GM13977 (cell line): ENCODE results near the gene LRMDA.

Experiments used
- DNase-seq: peaks from one replicate; pipeline ENCODE4 v3.0.0; 2012; ENCODE audit warnings: low spot score
- in situ Hi-C: fragments of 300-500 bp; cut with MboI; formaldehyde crosslinking; loops from one replicate; pipeline ENCODE4 v1.12.0; 2022; ENCODE audit warnings: low sequenced_read_pairs, low pct_unique_long_range_greater_than_20kb, mixed read lengths, inconsistent platforms; ENCODE audit not compliant: unreplicated experiment
- TF ChIP-seq, protein P1 (sequence below): IDR thresholded peaks from 2 replicates; pipeline ENCODE4 v1.5.1; 2012; ENCODE audit warnings: mild to moderate bottlenecking, control low read depth; ENCODE audit not compliant: insufficient read depth; ENCODE audit errors: extremely low read depth, missing control alignments

The LRMDA gene

DNA sequence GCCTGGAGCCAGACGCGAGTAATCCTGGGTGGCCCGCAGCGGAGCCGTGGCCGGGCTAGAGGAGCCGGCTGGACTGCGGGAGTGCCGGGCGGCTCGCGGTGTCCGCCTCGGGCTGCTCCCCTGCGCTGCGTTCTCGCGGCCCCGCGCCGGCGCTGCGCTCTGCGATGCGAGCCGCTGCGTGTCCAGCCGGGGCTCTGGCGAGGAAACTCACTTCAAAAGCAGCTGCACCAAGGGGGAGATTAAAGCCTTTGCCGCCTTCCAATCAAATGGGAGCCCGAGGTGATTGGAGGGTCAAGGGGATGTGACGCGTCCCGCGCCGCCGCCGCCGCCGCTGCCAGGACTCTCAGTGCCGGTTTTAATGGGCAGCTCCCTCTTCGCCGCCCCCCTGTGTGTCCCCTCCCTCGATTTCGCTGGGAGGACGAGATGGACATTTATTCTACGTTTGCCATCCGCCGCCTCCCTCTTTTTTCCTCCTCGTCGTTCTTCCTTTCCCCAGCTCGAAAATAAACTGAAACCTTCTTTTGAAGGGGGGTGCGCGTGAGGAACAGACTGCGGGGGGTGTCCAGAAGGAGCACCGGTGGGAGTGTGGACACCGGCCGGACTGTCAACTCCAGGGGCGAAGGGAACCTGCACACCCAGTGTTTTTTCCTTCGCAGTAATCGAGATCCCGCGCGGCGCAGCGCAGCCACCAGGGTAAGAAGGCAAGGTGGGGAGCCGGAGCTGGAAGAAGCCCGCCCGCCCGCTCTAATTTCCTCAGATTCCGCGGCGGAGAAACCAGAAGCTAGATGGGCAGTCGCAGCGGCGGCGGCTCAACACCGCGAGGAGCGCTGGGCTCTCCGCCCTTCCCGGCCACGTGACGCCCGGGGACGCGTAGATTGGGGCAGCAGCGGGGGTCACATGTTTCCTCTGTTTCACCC is 29.6 kb upstream of the LRMDA start, which contains the start of gene ZNF503:
TSS of gene ZNF503 (minus strand) at position 196 of the 917 bp plus-strand sequence. CDS start 345 bp downstream, outside the sequence.
- in situ Hi-C loops, result no loop called here
- TF ChIP-seq, protein P1, sequence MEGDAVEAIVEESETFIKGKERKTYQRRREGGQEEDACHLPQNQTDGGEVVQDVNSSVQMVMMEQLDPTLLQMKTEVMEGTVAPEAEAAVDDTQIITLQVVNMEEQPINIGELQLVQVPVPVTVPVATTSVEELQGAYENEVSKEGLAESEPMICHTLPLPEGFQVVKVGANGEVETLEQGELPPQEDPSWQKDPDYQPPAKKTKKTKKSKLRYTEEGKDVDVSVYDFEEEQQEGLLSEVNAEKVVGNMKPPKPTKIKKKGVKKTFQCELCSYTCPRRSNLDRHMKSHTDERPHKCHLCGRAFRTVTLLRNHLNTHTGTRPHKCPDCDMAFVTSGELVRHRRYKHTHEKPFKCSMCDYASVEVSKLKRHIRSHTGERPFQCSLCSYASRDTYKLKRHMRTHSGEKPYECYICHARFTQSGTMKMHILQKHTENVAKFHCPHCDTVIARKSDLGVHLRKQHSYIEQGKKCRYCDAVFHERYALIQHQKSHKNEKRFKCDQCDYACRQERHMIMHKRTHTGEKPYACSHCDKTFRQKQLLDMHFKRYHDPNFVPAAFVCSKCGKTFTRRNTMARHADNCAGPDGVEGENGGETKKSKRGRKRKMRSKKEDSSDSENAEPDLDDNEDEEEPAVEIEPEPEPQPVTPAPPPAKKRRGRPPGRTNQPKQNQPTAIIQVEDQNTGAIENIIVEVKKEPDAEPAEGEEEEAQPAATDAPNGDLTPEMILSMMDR, result no peak
- peak; percentile 85 for DNase-seq

DNA sequence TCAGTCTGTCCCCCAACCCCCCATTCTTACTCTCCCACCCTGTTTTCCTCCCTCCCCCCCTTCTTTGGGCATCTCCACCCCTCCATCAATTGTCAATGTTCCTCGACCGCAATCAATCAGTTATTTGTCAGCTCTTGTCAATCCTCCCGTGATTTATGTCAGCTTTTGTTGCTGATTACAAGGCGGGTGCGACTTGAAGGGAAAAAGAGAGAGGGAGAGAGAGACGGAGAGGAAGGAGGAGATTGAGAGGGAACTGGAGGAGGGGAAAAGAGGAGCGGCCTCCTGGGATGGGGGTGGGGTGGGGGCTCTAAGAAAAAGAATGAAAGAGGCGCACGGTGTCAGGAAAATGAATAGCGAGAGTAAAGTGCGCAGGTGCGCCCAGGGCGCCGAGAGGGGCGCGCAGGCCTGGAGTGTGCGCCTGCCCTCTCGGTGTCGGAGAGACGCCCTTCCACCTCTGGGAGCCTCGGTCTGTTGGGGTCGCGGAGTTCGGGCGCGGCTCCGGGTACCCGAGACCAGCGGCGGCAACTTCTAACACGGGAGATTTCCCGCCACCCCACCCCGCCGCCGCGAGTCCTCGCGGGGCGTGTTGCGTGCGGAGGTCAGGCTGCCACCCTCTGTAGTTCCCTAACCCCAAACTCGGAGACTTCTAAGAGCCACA is 28.8 kb upstream of the LRMDA start:
- TF ChIP-seq, protein P1, result no peak
- DNase-seq, result peak; percentile 61
- in situ Hi-C loops, result no loop called here

DNA sequence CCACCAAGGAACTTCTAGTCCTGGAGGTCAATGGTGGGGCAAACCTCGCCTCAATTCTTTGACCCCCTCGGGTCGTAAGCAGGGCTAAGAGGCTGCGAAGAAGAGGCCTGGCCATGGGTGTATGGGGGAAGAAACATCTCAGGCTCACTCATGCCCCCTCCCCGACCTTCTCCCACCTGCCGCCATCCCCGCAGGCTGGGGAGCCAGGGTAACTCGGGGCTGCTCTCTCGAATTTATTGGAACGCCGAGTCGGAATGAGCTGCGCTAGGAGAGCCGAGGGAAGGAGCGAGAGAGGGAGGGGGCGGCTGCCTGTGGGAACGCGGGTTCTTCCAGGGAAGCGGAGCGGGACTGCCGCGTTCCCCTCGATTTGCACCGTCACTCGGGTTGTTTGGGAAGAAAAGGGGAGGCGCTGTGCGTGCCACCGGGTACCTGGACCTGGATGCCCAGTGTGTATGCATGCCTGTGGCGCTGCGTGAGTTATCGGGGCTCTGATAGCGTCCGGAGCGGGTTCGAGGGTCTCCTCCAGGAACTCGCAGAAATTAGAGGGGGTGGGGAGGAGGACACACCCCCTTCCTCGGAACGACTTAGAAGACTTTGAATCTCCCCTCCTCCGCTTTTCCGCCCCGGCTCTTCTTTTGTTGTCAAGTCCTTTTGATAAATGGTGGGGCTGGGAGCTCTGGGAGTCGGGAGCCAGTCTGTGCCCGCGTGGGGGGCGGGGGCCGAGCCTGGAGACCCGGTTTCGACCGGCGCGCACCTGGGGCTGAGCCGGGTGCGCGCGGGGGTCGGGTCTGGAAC is 28.1 kb upstream of the LRMDA start:
- TF ChIP-seq, protein P1, result no peak
- in situ Hi-C loops, result no loop called here
- peak; percentile 48 for DNase-seq

DNA sequence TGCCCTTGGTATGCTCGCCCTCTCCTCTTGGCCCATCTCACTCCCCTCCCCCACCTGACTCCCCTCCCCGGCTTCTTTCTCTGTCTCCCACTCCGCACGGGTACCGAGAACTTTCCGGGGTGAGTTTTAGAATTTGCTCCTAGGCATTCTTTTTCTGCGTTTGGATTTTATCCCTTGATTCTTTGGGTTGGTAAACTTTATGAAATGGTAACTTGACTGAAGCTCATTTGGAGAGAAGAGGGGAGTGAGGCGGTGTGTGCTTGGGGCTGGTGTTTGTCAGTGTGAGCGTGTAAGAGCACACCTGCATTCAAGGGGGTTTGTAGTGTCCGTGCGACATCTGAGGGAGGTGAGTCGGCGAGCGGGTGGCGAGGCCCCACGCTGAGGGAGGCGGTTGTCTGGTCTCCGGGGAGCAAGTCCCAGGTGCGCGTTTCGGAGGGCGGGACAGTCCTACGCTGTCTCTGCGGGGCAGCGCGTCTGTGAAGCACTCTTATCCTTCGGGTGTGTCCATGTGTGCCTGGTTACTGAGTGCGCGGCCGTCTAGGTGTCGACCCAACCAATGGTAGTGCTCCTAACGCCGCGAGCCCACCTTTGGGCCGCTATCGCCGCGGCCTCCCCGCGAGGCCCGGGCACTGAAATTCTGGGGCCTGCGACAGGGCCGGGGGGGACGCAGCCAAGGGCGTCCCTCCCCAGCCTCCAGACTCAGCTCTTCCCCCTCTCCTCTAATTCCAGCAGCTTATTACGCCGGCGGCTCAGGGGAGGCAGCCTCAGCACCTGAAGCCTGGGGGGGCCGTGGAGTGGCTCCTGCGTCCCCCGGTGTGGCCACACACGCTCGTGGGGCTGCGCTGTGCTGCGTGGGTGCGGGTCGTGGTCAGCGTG is 27.2 kb upstream of the LRMDA start:
- DNase-seq, result peak; percentile 61
- in situ Hi-C loops, result no loop called here
- TF ChIP-seq, protein P1, result no peak

DNA sequence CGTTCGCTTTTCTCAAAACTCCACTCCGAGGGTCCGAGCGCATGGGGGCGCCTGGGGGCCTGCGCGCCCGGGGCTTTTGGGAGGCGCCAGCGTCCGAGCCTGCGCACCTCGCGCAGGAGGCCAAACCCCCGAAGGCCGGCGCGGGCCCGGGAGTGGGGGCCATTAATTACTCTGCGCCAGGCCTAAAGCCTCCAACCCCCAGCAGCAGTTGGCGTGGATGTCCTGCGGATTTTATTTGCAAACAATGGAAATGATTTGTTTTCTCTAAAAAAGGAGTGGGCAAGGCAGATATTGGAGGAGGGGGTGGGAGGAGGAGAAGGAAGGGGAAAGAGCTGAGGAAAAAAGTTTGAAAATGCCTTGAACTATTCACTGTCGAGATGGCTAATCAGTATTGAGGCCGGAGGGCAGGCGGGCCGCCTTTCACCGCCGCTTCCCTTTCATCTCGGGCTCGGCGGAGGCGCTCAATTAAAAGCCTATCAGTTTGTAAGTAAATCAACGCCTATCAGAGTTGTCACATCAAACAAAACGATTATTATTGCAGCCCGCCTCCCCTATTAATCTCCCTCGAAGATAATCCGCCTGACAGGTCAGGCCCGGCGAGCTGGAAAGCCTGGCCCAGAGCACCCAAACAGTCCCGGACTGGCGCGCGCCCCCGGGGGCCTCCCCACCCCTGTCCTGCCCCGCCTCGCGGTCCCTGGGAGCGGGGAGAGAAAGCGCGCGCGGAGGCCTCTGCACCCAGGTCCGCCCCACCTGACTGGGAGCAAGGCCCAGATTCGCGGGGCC is 26.4 kb upstream of the LRMDA start:
- in situ Hi-C loops, result no loop called here
- TF ChIP-seq, protein P1, result no peak
- no peak for DNase-seq
